ENCODE measurements around the gene GADL1. TPM values are rescaled to one million over a fixed set of nuclear protein-coding genes. Genes with fewer than 3 reads are reported as not detected.

The GADL1 gene
- not detected in 5 replicates for total RNA-seq (2022; extraction: Qiagen RNA extraction; ENCODE audit: low read depth)

GRCh38 chr3:30894521-30895251 lies at the start of gene GADL1:
GADL1 (minus strand) TSS chr3:30894661; CDS start chr3:30894614, 47 bp downstream.

All from A549 treated with CpdA at 1 μM for 4 hours (cell line).